ENCODE results near the gene FGF18.

The FGF18 gene

DNA sequence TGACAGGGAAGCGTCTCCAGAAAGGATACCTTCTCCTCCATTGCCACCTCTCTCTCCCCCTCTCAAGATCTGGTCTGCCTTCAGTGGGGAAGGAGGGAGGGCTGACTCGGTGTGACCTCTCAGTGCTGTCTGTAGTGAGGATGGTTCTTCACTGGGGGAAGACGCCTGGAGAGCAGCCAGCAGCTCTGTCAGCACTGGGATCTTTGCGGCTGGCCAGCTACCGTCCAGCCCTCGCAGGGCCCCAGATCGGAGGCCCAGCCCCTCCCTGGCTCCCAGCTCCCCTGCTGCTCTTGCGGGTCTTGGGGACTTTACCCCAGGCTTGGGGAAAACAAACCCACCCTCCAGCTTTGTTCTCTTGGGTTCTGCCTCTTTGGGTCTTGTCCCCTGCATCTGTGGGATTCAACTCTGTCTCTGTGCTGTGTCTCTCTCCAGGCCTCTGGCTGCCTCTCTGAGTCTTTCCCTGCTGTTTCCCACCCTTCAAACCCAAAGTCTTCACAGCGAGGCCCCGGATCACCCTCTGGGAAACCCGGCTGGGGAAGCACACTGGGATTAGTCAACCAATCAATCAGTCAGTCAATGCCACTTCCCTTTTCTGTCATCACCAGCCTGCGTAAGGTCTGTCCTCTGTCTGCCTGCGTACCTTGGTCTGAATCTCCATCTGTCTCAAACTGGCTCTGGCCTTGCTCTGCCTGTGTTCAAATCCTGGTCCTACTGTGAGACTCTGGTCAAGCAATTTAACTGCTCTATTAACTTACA is 23.0 kb downstream of the FGF18 start:
- no peak for DNase-seq (ENCODE audit: low spot score)

DNA sequence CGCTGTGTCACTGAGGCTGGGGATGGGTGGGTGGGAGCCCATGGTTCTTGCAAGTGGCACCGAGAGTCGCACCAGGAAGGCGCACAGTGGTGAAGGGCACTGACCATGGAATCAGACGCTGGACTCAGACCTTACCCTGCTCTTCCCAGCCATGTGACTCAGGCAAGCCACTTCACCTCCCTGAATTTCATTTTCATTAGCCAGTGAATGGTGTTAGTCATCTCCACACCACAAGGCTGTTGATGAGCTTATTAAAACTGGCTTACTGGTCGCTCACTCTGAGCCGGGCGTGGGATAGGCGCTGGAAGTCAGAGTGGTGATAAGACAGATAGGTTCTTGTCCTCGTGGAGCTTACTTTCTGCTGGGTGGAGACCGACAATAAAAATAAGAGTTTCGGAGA is 25.1 kb downstream of the FGF18 start:
- no peak for DNase-seq (ENCODE audit: low spot score)

DNA sequence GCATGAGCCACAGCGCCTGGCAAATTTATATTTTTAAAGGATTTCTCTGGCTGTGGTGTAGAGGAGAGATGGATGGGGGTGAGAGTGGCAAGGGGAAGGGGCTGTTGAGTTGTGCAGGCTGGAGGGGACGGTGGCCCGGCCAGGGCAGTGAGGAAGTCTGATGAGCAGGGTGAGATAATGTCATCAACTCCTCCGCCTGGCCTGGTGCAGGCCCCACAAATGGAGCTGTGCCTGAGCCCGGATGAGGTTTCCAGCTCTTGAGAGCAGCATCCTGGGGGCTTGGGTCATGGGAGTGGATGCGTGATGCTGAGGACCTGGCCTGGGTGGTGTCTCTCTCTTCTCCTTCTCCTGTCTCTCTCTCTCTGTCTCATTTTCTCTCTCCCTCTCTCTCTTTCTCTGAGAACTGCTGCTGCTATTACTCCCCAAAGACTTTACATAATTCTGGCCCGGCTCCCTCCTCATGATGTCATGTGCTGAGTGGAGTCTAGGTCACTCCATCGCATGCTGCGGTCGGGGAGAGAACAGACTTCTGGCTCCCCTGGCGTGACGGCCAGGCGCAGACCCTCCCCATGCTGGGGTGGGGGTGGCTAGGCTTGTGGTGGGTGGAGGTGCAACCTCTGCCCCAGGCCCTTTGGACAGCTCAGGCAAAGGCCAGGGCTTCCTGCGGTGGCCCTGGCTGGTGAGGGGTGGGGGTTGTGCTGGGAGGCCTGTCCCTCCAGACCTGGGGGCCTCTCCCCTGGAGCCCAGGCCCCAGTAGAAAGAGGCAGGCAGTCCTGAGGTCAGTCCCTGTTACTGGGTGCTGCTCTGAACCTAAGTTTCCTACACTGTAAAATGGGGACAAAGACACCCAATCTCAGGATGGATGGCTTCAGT is 26.4 kb downstream of the FGF18 start:
- no peak for DNase-seq (ENCODE audit: low spot score)

GRCh38 chr5:171447226-171447625 is 27.8 kb downstream of the FGF18 start:
- no peak for DNase-seq (ENCODE audit: low spot score)

DNA sequence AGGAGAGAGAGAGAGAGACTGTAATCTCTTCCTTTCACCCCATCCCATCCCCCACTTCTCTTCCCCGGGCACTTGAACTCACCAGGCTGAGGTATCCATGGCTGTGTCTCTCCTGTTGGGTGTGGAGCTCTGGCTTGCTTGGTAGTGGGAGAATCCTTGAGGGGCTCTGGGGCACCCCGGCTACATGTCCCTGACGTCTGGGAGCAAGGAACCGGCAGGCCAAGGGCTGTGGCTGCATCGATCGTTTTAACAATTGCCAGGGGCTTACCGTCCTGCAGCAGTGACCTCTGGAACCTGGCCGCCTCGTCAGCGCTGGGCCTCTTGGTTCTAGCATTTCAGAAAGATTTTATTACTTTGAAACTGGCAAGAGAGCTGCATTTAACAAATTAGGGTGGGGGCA is 30.0 kb downstream of the FGF18 start:
- DNase-seq (ENCODE audit: low spot score), result peak; percentile 77

GRCh38 chr5:171450423-171451331 is 31.2 kb downstream of the FGF18 start:
- DNase-seq (ENCODE audit: low spot score), result no peak

DNA sequence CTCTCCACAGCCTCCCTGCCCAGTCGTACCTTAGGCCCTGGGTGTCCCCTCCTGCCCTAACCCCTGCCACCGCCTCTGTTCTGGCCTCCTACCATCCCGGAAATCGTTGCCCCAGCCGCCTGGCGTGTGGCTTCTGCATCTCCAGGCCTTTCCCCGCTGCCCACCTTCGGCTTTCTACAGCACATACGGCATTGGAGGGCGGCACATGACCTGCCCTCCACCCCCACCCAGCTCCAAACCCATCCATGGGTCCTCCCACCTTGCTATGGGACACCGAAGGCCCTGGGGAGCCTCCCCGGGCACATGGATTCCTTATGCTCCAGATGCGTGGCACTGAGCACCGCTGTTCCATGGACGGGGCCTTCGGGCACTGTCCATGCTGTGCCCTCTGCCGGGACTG is 32.0 kb downstream of the FGF18 start:
- no peak for DNase-seq (ENCODE audit: low spot score)

GRCh38 chr5:171453056-171453725 is 33.7 kb downstream of the FGF18 start:
- no peak for DNase-seq (ENCODE audit: low spot score)

GRCh38 chr5:171453988-171454387 is 34.5 kb downstream of the FGF18 start:
- no peak for DNase-seq (ENCODE audit: low spot score)

DNA sequence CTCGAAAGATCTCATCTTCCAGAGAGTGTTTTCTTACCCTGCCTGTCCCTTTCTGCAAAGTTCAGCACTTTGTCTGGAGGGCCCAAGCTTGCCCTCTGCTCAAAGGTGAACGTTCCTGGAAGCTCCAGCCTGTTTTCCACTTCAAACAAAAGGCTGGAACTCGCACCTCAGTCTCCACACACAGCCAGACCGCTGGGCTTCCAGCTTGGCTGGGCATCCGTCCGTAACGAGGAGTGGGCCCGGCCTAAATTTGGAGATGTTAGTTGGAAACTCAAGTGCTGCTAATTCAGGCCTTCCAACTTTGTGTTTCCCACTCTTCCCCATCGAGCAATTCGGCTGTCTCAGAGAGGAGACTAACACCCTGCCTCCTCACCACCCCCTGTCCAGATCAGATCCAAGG is 35.1 kb downstream of the FGF18 start:
- DNase-seq (ENCODE audit: low spot score), result no peak

DNA sequence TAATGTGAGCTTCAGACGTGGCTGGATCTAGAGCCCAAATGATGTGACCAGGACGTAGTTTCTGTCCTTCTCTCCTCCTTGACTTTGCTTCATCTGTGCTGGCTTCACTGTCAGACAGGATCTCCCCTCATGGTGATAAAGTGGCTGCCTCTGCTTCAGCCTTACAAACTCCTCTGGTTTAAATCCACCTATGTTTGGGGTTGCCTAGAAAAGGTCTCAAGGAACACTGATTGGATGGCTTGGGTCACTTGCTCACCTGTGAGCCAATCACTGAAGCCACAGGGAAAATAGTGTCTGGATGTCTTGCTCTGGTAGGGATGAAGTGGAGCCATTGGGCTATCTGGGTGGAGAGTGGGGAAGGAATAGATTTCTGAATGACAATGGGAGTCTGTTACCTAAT is 36.1 kb downstream of the FGF18 start:
- DNase-seq (ENCODE audit: low spot score), result no peak

GRCh38 chr5:171457208-171457981 is 37.9 kb downstream of the FGF18 start:
- no peak for DNase-seq (ENCODE audit: low spot score)

- no peak for DNase-seq (ENCODE audit: low spot score)
Observed at GRCh38 chr5:171459839-171460238, 40.4 kb downstream of the FGF18 start.

DNA sequence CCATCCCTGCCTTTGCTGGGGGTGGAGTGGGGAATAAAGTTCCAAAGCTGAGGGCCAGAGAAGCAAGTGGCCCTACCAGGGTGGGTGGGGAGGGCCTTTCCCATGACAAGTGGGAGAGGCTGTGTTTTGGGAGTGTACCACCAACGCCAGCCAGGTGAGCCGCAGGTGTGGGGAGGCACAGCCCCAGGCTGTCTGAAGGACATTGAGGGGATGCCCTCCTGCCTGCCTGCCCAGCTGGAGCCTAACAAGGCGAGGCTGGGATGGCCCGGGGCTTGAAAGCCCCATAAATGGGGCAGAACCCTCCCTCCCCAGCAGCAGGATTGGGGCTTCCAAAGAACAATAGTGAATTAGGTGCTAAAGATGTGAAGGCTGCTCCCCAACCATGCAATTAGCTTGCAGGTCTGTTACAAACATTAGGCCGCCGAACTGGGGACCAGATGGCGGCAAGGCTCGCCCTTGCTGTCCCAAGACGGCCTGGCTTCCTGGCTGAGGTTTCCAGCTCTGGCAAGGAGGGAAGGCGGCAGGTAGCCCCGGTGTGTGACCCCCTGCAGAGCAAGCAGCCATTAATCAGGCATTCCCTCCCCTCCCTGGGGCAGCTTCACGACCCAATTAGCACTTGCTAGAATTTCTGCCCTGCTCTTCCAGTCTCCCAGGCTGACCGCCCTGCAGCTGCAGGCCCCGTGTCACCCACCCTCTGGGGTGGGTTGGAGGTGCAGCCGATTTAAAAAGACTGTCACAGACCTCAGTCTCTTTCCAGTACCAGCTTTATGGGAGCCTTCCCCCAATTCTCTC is 42.9 kb downstream of the FGF18 start:
- DNase-seq (ENCODE audit: low spot score), result no peak

GRCh38 chr5:171462928-171463861 is 43.7 kb downstream of the FGF18 start:
- no peak for DNase-seq (ENCODE audit: low spot score)

DNA sequence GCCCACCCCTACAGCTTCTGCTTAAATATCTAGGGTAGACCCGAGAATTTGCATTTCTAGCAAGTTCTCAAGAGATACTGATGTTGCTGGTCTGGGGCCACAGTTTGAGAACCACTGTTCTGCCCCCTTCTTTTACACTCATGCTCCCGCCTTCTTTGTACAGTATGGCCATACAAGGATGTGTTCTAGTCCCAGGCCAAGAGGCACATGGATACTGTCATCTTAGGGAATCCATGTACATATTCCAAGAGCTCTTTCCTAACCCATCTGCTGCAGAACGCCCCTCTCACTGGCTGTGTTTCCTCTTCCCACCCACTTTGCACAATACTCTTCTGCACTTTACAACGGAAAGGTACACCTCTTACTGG is 44.4 kb downstream of the FGF18 start:
- no peak for DNase-seq (ENCODE audit: low spot score)

GRCh38 chr5:171464829-171465228 is 45.4 kb downstream of the FGF18 start:
- no peak for DNase-seq (ENCODE audit: low spot score)

GRCh38 chr5:171467107-171467506 is 47.7 kb downstream of the FGF18 start:
- DNase-seq (ENCODE audit: low spot score), result no peak

DNA sequence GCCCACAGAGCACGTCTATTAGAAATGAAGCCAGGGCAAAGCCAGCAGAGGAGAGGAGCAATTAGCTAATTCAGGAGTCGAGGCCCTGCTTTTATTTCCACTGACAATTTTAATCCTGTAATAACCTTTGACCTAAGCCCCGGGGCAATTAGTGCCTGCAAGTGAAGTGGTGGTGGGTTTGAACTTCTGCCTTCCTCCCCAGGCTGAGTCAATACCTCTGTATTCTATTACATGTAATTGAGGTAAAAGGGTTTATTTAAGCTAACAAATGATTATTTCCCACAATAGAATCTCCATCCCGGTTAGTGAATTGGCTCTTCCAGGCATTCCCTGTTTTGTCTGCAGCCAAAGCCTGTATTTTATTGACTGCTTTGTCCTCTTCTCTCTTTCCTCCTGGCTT is 49.9 kb downstream of the FGF18 start:
- no peak for DNase-seq (ENCODE audit: low spot score)
